Endothelial cell of umbilical vein (primary cell): ENCODE measurements around the gene RAB5IF. TPM values are rescaled to one million over a fixed set of nuclear protein-coding genes. Genes with fewer than 3 reads are reported as not detected.

Source experiments
- BruUV-seq: library from RNA; stranded (reverse); fragments of 400-500 nt; replicated peaks from 2 replicates; lab custom pipeline; 2021; lab: Mats Ljungman, UMichigan
- CTCF ChIA-PET: fragments of 300-600, 350-600 bp; sonication (Branson Sonifier 250); formaldehyde crosslinking; loops from one replicate; lab custom pipeline; 2021; ENCODE audit warnings: antibody characterized with exemption, inconsistent platforms; lab: Charles Lee
- POLR2A ChIA-PET: fragments of 300-600, 350-600 bp; sonication (Branson Sonifier 250); formaldehyde crosslinking; loops from one replicate; lab custom pipeline; 2021; ENCODE audit warnings: antibody characterized with exemption, inconsistent platforms; lab: Charles Lee
- DNase-seq: peaks from one replicate; pipeline ENCODE4 v3.0.0-alpha.2; 2011; ENCODE audit warnings: low read depth, low spot score
- FAIRE-seq: peaks from 2 replicates; lab custom pipeline; 2011; peaks lifted over from hg19 to GRCh38; lab: Jason Lieb, UNC
- H2AFZ ChIP-seq: 2 replicates; pipeline ENCODE4 v1.6.0; 2012; ENCODE audit warnings: low read depth, low read length, control low read depth, inconsistent platforms
- H3K27ac ChIP-seq: 2 replicates; pipeline ENCODE4 v1.5.1; 2011; ENCODE audit warnings: low read depth, mild to moderate bottlenecking, control low read depth, low read length, moderate library complexity; ENCODE audit not compliant: insufficient read depth
- H3K27me3 ChIP-seq, 2 experiments: 2 replicates each; pipeline versions ENCODE4 v1.6.0 to v1.6.1; 2011; ENCODE audit warnings: low read length in 2 of 2, mixed read lengths in 1 of 2; ENCODE audit not compliant: control insufficient read depth in 2 of 2, insufficient read depth in 2 of 2
- H3K36me3 ChIP-seq, 2 experiments: 2 replicates in 1 of 2; 3 replicates in 1 of 2; pipeline ENCODE4 v1.5.1; 2011; ENCODE audit warnings: low read length in 2 of 2, mild to moderate bottlenecking in 1 of 2, moderate library complexity in 1 of 2; ENCODE audit not compliant: control insufficient read depth in 2 of 2, insufficient read depth in 2 of 2; ENCODE audit errors: extremely low read depth in 1 of 2
- H3K4me1 ChIP-seq: 3 replicates; pipeline ENCODE4 v1.5.1; 2011; ENCODE audit warnings: mild to moderate bottlenecking, low read length; ENCODE audit not compliant: control insufficient read depth, insufficient read depth; ENCODE audit errors: extremely low read depth
- H3K4me2 ChIP-seq: 2 replicates; pipeline ENCODE4 v1.6.1; 2011; ENCODE audit warnings: low read length, control low read depth, mixed read lengths; ENCODE audit not compliant: insufficient read depth
- H3K4me3 ChIP-seq, 3 experiments: fragments of 200-600 bp in 1 of 3; sonication (generic), shearing (Covaris generic) in 1 of 3; replicated peaks in 1 of 3; 2 replicates each; pipeline ENCODE4 v1.5.1; 2011 to 2016; ENCODE audit warnings: control low read depth in 3 of 3, low read length in 3 of 3, mild to moderate bottlenecking in 2 of 3, inconsistent platforms in 1 of 3, low read depth in 1 of 3, moderate library complexity in 1 of 3; ENCODE audit not compliant: insufficient read depth in 1 of 3
- H3K79me2 ChIP-seq: 2 replicates; pipeline ENCODE4 v1.6.0; 2012; ENCODE audit warnings: low read length, inconsistent platforms; ENCODE audit not compliant: control insufficient read depth, insufficient read depth
- H3K9ac ChIP-seq: replicated peaks from 2 replicates; pipeline ENCODE3; 2011; ENCODE audit warnings: low read length, control low read depth; ENCODE audit not compliant: insufficient read depth; ENCODE audit errors: extremely low read depth
- H3K9me1 ChIP-seq: replicated peaks from 3 replicates; pipeline ENCODE4 v1.6.0; 2011; ENCODE audit warnings: mild to moderate bottlenecking, low read length; ENCODE audit not compliant: control insufficient read depth, insufficient read depth; ENCODE audit errors: extremely low read depth
- H3K9me3 ChIP-seq: replicated peaks from 2 replicates; pipeline ENCODE4 v1.5.1; 2012; ENCODE audit warnings: low read length, inconsistent platforms; ENCODE audit not compliant: control insufficient read depth, insufficient read depth
- H4K20me1 ChIP-seq: replicated peaks from 2 replicates; pipeline ENCODE3; 2011; ENCODE audit warnings: mild to moderate bottlenecking, low read length; ENCODE audit not compliant: control insufficient read depth, insufficient read depth; ENCODE audit errors: extremely low read depth
- CTCF ChIP-seq, 2 donors: IDR thresholded peaks; 1 replicate in 1 of 2; 2 replicates in 1 of 2; pipeline ENCODE4 v1.5.1; 2011; ENCODE audit warnings: low read length in 2 of 2, mild to moderate bottlenecking in 2 of 2, moderate library complexity in 2 of 2, control low read depth in 1 of 2, inconsistent platforms in 1 of 2, low read depth in 1 of 2; ENCODE audit not compliant: insufficient read depth in 1 of 2; ENCODE audit errors: extremely low read depth in 1 of 2
- EZH2 ChIP-seq: IDR thresholded peaks from 2 replicates; pipeline ENCODE4 v1.6.1; 2012; ENCODE audit warnings: borderline replicate concordance, low read depth, mild to moderate bottlenecking, moderate library complexity, low read length, inconsistent platforms; ENCODE audit not compliant: severe bottlenecking
- FOS ChIP-seq: IDR thresholded peaks from 2 replicates; pipeline ENCODE4 v1.6.1; 2011; ENCODE audit warnings: mild to moderate bottlenecking, low read length, moderate library complexity, borderline replicate concordance; ENCODE audit not compliant: insufficient read depth
- GATA2 ChIP-seq: IDR thresholded peaks from 2 replicates; pipeline ENCODE4 v1.7.0; 2011; ENCODE audit warnings: low read depth, mild to moderate bottlenecking, moderate library complexity, mixed read lengths, low read length; ENCODE audit not compliant: insufficient read length, insufficient read depth
- JUN ChIP-seq: IDR thresholded peaks from 2 replicates; pipeline ENCODE4 v1.6.1; 2011; ENCODE audit warnings: borderline replicate concordance, low read depth; ENCODE audit not compliant: insufficient read length, insufficient read depth
- MAX ChIP-seq: IDR thresholded peaks from 2 replicates; pipeline ENCODE4 v1.6.1; 2011; ENCODE audit not compliant: insufficient read depth, insufficient read length
- MYC ChIP-seq: IDR thresholded peaks from one replicate; pipeline ENCODE4 v1.6.1; 2011; ENCODE audit warnings: mild to moderate bottlenecking, low read depth, low read length
- POLR2A ChIP-seq: IDR thresholded peaks from 2 replicates; pipeline ENCODE4 v1.6.1; 2012; ENCODE audit warnings: low read depth, mild to moderate bottlenecking, control low read depth, low read length
- POLR2AphosphoS5 ChIP-seq: IDR thresholded peaks from 2 replicates; pipeline ENCODE4 v1.6.1; 2012; ENCODE audit warnings: low read depth, mild to moderate bottlenecking, control low read depth, low read length, moderate library complexity; ENCODE audit not compliant: insufficient read depth
- dilution Hi-C: fragments of 300-500 bp; cut with MboI; formaldehyde crosslinking; loops from one replicate; pipeline ENCODE4 v1.15.0; 2019; ENCODE audit warnings: low sequenced_read_pairs; ENCODE audit not compliant: extremely low pct_ligation_motif_present
- intact Hi-C: fragments of 100-400 bp; cut with micrococcal nuclease; formaldehyde crosslinking; loops from one replicate; pipeline ENCODE4 v1.10.0; 2022
- polyA plus RNA-seq, 4 experiments: library from polyadenylated mRNA; depleted of rRNA in 3 of 4; stranded (reverse) in 3 of 4; unstranded in 1 of 4; fragments of >200 nt; gene quantifications; 2 replicates each; pipeline versions ENCODE4 v1.2.1 to v1.2.3, GENCODE V29; 2011 to 2012; ENCODE audit warnings: missing spikeins in 1 of 4
- total RNA-seq: library from RNA; stranded (reverse); gene quantifications from 2 replicates; pipeline ENCODE4 v1.2.3, GENCODE V29; 2021

RAB5IF gene
- total and polyA plus RNA-seq, 2 donors (not counting 3 experiments of a cell fraction or from before 2014, with no cell fraction given): 113 to 162 TPM

DNA sequence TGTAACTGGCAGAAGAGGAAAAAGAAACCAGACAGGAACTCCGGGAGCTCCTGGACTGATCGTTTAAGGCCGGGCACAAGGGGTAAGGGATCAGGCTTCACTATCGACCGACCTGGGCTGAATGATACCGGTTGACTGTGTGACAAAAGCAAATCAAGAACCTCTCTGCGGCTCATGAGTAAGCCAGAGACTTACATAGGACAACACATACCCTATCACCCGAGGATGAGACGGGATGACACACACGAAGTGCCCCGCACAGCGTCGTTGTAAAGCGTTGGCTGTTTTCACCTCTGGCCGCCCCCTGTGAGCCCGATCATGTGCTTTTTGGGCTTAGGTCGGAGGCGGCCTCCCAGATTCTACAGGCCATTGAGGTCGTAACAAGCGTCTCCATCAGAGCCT lies 32.9 kb upstream of the RAB5IF start:
- no peaks in the 10 kb centered on the region for H3K9me3 ChIP-seq
- no peaks in the 10 kb centered on the region for H4K20me1 ChIP-seq
- FAIRE-seq: peak; percentile 48
- H3K36me3 ChIP-seq: no peaks in the 10 kb centered on the region
- peak overlapping the region; percentile 13 to 45 (median 23) for H3K4me3 ChIP-seq
- dilution Hi-C loops (no loop called here), intact Hi-C loops (loop anchor here (1.0 to 2.0 kb wide), 4 partner anchors 16 to 200 kb away; partner anchors contain the start of genes DSN1 and RAB5IF)
- peak overlapping the region; percentile 66 for H3K9ac ChIP-seq
- H2AFZ ChIP-seq: peak overlapping the region; percentile 98
- TF ChIP-seq GATA2: no peak
- TF ChIP-seq CTCF (IDR thresholded peaks at IDR 0.05; ENCODE audit: extremely low read depth in 1 of 2, insufficient read depth in 1 of 2, low read depth in 1 of 2, low read length in 2 of 2): no peak
- TF ChIP-seq POLR2A: no peak
- no peak for TF ChIP-seq EZH2
- TF ChIP-seq FOS: no peak
- TF ChIP-seq MYC: no peak
- TF ChIP-seq JUN: no peak
- TF ChIP-seq POLR2AphosphoS5: no peak
- TF ChIP-seq MAX: no peak
- peak overlapping the region; percentile 40 for H3K27ac ChIP-seq
- H3K4me2 ChIP-seq: peak overlapping the region; percentile 80
- H3K27me3 ChIP-seq: no peaks in the 10 kb centered on the region
- no peaks in the 10 kb centered on the region for H3K9me1 ChIP-seq
- DNase-seq: no peak
- POLR2A ChIA-PET: interaction anchor here (0.6 kb wide), 3 partner anchors 13 to 1461 kb away, joined by 3 read pairs; no protein-coding TSS in a partner anchor
- BruUV-seq: TSS peak; percentile 73
- H3K79me2 ChIP-seq: peaks cover 28% of the 10 kb centered on the region
- peaks cover 24% of the 10 kb centered on the region for H3K4me1 ChIP-seq
- CTCF ChIA-PET: interaction anchor here (2.0 kb wide), 1 partner anchor 33 kb away, joined by 9 read pairs; the partner anchor contains the start of gene RAB5IF
